ENCODE data around the gene OPN3. TPM values are rescaled to one million over a fixed set of nuclear protein-coding genes. Genes with fewer than 3 reads are reported as not detected.

The OPN3 gene
- total RNA-seq, 1 experiment from 2014 or later: 10.0 TPM

DNA sequence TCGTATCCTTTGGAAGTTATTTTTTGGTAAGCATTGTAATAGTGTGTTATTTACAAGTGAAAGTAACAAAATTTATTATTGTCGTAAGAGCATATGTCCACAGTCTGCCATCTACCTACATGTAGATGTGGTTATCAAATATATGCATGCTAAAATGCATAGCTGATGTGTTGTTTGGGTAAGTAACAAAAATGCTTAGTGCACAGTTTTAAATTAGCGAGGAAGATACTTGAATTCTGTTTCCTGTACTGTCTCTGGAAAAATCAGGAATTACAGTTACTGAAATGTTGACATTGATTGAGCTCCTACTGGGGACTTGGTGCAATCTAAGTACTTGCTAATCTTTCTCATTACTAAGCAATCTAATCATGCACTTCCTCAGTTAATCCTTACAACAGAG is 26.2 kb upstream of the OPN3 start:
- WGBS (ENCODE audit: extremely low coverage, insufficient read length, low lambda C conversion rate): no CpG with 5 or more reads among the region's 3 CpGs
- Histone ChIP-seq H4K91ac (ENCODE audit: insufficient read length, low read depth, low read length) (no peak overlapping the region), H4K5ac (ENCODE audit: insufficient read length, low read depth, low read length) (no peak overlapping the region), H3K23ac (ENCODE audit: insufficient read length, low read depth, low read length) (no peak overlapping the region), H3K27me3 (ENCODE audit: insufficient read depth, low read length) (no peaks in the 10 kb centered on the region), H3T11ph (ENCODE audit: low read length) (no peak overlapping the region), H3K9ac (ENCODE audit: extremely low read depth, insufficient read length, low read length) (no peak overlapping the region), H3K27ac (ENCODE audit: insufficient read length, low read depth, low read length) (no peak overlapping the region), H3K4me1 (ENCODE audit: insufficient read depth, low read length) (no peaks in the 10 kb centered on the region; the same call in 1 of the 2 replicates), H3K14ac (ENCODE audit: insufficient read depth, low read length) (no peak overlapping the region), H2BK120ac (ENCODE audit: low read depth, low read length, poor library complexity, severe bottlenecking) (no peak overlapping the region), H3K23me2 (ENCODE audit: insufficient read length, low read depth, low read length, poor library complexity, severe bottlenecking) (no peaks in the 10 kb centered on the region), H3K56ac (ENCODE audit: insufficient read length, low read depth, low read length) (no peak overlapping the region), H2AK5ac (ENCODE audit: insufficient read length, low read length) (no peak overlapping the region), H2BK12ac (ENCODE audit: insufficient read length, low read depth, low read length) (no peak overlapping the region), H3K4me2 (ENCODE audit: insufficient read depth, insufficient read length, low read length) (no peak overlapping the region), H3K79me2 (ENCODE audit: insufficient read depth, low read length) (no peaks in the 10 kb centered on the region), H3K18ac (ENCODE audit: insufficient read length, low read depth, low read length) (no peak overlapping the region), H4K20me1 (ENCODE audit: control insufficient read depth, insufficient read depth, insufficient read length) (no peaks in the 10 kb centered on the region), H4K8ac (replicated peaks; ENCODE audit: insufficient read length, low read depth, low read length) (no peak overlapping the region), H2BK5ac (ENCODE audit: insufficient read length, low read length) (no peak overlapping the region), H3K79me1 (ENCODE audit: insufficient read depth, low read depth, low read length, poor library complexity, severe bottlenecking) (no peaks in the 10 kb centered on the region), H2AFZ (ENCODE audit: low read length) (no peak overlapping the region), H2BK20ac (ENCODE audit: low read depth, low read length, poor library complexity, severe bottlenecking) (no peak overlapping the region), H3K4ac (ENCODE audit: low read depth, low read length) (no peak overlapping the region), H2BK15ac (ENCODE audit: low read depth, low read length) (no peak overlapping the region), H3K9me3 (ENCODE audit: control insufficient read depth, low read depth, low read length) (no peaks in the 10 kb centered on the region)
- H3K36me3 Mint-ChIP-seq (ENCODE audit: insufficient read depth in 1 of 3, low read depth in 3 of 3): no peaks in the 10 kb centered on the region
- no peak overlapping the region for H3K27ac Mint-ChIP-seq
- DNase-seq: no peak
- no peaks in the 10 kb centered on the region for H3K9me3 Mint-ChIP-seq
- H3K4me1 Mint-ChIP-seq: peaks cover 7 to 10% of the 10 kb centered on the region in 2 experiments
- H3K27me3 Mint-ChIP-seq (ENCODE audit: low read depth): no peaks in the 10 kb centered on the region; the same call in 1 of the 2 replicates
- no peak overlapping the region for H3K4me3 Mint-ChIP-seq
- TF ChIP-seq, protein P1, sequence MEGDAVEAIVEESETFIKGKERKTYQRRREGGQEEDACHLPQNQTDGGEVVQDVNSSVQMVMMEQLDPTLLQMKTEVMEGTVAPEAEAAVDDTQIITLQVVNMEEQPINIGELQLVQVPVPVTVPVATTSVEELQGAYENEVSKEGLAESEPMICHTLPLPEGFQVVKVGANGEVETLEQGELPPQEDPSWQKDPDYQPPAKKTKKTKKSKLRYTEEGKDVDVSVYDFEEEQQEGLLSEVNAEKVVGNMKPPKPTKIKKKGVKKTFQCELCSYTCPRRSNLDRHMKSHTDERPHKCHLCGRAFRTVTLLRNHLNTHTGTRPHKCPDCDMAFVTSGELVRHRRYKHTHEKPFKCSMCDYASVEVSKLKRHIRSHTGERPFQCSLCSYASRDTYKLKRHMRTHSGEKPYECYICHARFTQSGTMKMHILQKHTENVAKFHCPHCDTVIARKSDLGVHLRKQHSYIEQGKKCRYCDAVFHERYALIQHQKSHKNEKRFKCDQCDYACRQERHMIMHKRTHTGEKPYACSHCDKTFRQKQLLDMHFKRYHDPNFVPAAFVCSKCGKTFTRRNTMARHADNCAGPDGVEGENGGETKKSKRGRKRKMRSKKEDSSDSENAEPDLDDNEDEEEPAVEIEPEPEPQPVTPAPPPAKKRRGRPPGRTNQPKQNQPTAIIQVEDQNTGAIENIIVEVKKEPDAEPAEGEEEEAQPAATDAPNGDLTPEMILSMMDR (conservative IDR thresholded peaks at IDR 0.05): no peak

All from H9 (cell line).